HepG2 (cell line): ENCODE data around the gene MPST. TPM values are rescaled to one million over a fixed set of nuclear protein-coding genes. Genes with fewer than 3 reads are reported as not detected.

Experiments used
- ARNT2 ChIP-seq: sonication (generic); formaldehyde crosslinking; IDR thresholded peaks from 2 replicates; pipeline ENCODE4 v1.8.0; 2022; ENCODE audit warnings: mild to moderate bottlenecking, low read depth, missing genetic modification reagents, moderate library complexity
- ATRX ChIP-seq: sonication (generic); formaldehyde crosslinking; IDR thresholded peaks from 2 replicates; pipeline ENCODE4 v1.4.0; 2020; ENCODE audit warnings: missing genetic modification reagents, borderline replicate concordance
- CEBPB ChIP-seq: IDR thresholded peaks from 2 replicates; pipeline ENCODE4 v1.6.1; 2011; ENCODE audit warnings: low read depth, low read length, improper control_type of control experiment, borderline replicate concordance
- GABPA ChIP-seq, 2 experiments: IDR thresholded peaks; 2 replicates each; pipeline ENCODE4 v1.6.1; 2011 to 2016; ENCODE audit warnings: low read depth in 2 of 2, low read length in 1 of 2, missing biosample characterization in 1 of 2, missing genetic modification characterization in 1 of 2
- GFI1 ChIP-seq: sonication (generic); formaldehyde crosslinking; IDR thresholded peaks from 2 replicates; pipeline ENCODE4 v1.5.0; 2020; ENCODE audit warnings: missing genetic modification reagents, mild to moderate bottlenecking, borderline replicate concordance
- HMG20A ChIP-seq: IDR thresholded peaks from 2 replicates; pipeline ENCODE4 v1.6.1; 2016; ENCODE audit warnings: borderline replicate concordance
- MTA1 ChIP-seq: sonication (generic); formaldehyde crosslinking; IDR thresholded peaks from 2 replicates; pipeline ENCODE4 v1.4.0; 2020; ENCODE audit warnings: missing genetic modification reagents, mild to moderate bottlenecking, borderline replicate concordance
- PAWR ChIP-seq: sonication (generic); formaldehyde crosslinking; IDR thresholded peaks from 2 replicates; pipeline ENCODE4 v1.4.0; 2020; ENCODE audit warnings: missing genetic modification reagents, mild to moderate bottlenecking, borderline replicate concordance
- POLR2AphosphoS2 ChIP-seq: IDR thresholded peaks from 2 replicates; pipeline ENCODE4 v1.6.1; 2011; ENCODE audit warnings: low read depth, low read length, improper control_type of control experiment
- RFX3 ChIP-seq: IDR thresholded peaks from 2 replicates; pipeline ENCODE4 v1.6.1; 2016; ENCODE audit warnings: missing biosample characterization, missing genetic modification reagents
- SAFB2 ChIP-seq: sonication (generic); formaldehyde crosslinking; IDR thresholded peaks from 2 replicates; pipeline ENCODE4 v1.5.1; 2020; ENCODE audit warnings: missing genetic modification reagents, low read depth, mild to moderate bottlenecking, borderline replicate concordance
- SP5 ChIP-seq: IDR thresholded peaks from 2 replicates; pipeline ENCODE4 v1.6.1; 2016; ENCODE audit warnings: low read depth, borderline replicate concordance
- STAG1 ChIP-seq: sonication (generic); formaldehyde crosslinking; IDR thresholded peaks from 2 replicates; pipeline ENCODE4 v1.4.0; 2020; ENCODE audit warnings: missing genetic modification reagents
- SYNCRIP ChIP-seq: fragments of 200-400 bp; formaldehyde crosslinking; IDR thresholded peaks from 2 replicates; pipeline ENCODE4 v1.6.1; 2018; ENCODE audit warnings: mild to moderate bottlenecking, low read depth, low read length; ENCODE audit not compliant: insufficient read depth
- ZBTB38 ChIP-seq: sonication (generic); formaldehyde crosslinking; IDR thresholded peaks from 2 replicates; pipeline ENCODE4 v1.5.1; 2020; ENCODE audit warnings: mild to moderate bottlenecking, missing genetic modification reagents
- ZC3H13 ChIP-seq: sonication (generic); formaldehyde crosslinking; IDR thresholded peaks from 2 replicates; pipeline ENCODE4 v1.8.1; 2023; ENCODE audit warnings: mild to moderate bottlenecking, missing genetic modification reagents, moderate library complexity
- ZFP1 ChIP-seq: IDR thresholded peaks from 2 replicates; pipeline ENCODE4 v1.6.1; 2016
- ZFP36L2 ChIP-seq: sonication (generic); formaldehyde crosslinking; IDR thresholded peaks from 2 replicates; pipeline ENCODE4 v1.4.0; 2020; ENCODE audit warnings: missing genetic modification reagents
- ZKSCAN5 ChIP-seq: sonication (generic); formaldehyde crosslinking; IDR thresholded peaks from 2 replicates; pipeline ENCODE4 v1.5.1; 2020; ENCODE audit warnings: mild to moderate bottlenecking, missing genetic modification reagents
- ZKSCAN8 ChIP-seq: IDR thresholded peaks from 2 replicates; pipeline ENCODE4 v1.6.1; 2016; ENCODE audit warnings: borderline replicate concordance, missing genetic modification reagents, missing compliant biosample characterization
- polyA plus RNA-seq, 8 experiments: library from polyadenylated mRNA; depleted of rRNA in 3 of 8; stranded (reverse) in 7 of 8; unstranded in 1 of 8; fragments of >200 nt; fragmentation: Illumina TruSeq in 4 of 8; extraction: Trizol in 4 of 8; gene quantifications; 2 replicates each; pipeline versions ENCODE4 v1.2.1 to v1.2.3, GENCODE V29; 2011 to 2016; ENCODE audit warnings: low read depth in 4 of 8, missing spikeins in 1 of 8, mixed read lengths in 1 of 8; ENCODE audit not compliant: insufficient read depth in 1 of 8
- total RNA-seq, 5 experiments: library from RNA; depleted of rRNA; stranded (reverse); fragments of >200 nt; fragmentation: Illumina TruSeq; extraction: Trizol; gene quantifications; 2 replicates each; pipeline ENCODE4 v1.2.3, GENCODE V29; 2016; ENCODE audit warnings: low read depth in 1 of 5
- TF ChIP-seq, protein P1 (sequence below): sonication (generic); formaldehyde crosslinking; conservative IDR thresholded peaks from 2 replicates; pipeline ENCODE4 v1.8.0; 2022; ENCODE audit warnings: missing genetic modification reagents
- TF ChIP-seq, protein P2 (sequence below): sonication (generic); formaldehyde crosslinking; IDR thresholded peaks from 2 replicates; pipeline ENCODE4 v1.4.0; 2020; ENCODE audit warnings: missing genetic modification reagents, borderline replicate concordance
- TF ChIP-seq, protein P3 (sequence below): sonication (generic); formaldehyde crosslinking; IDR thresholded peaks from 2 replicates; pipeline ENCODE4 v1.5.0; 2020; ENCODE audit warnings: mild to moderate bottlenecking, missing genetic modification reagents, borderline replicate concordance

MPST gene
- total and polyA plus RNA-seq, 2 of the 13 experiments (the other 11 are each of a cell fraction or from before 2014, with no cell fraction given), result 133 to 141 TPM

DNA sequence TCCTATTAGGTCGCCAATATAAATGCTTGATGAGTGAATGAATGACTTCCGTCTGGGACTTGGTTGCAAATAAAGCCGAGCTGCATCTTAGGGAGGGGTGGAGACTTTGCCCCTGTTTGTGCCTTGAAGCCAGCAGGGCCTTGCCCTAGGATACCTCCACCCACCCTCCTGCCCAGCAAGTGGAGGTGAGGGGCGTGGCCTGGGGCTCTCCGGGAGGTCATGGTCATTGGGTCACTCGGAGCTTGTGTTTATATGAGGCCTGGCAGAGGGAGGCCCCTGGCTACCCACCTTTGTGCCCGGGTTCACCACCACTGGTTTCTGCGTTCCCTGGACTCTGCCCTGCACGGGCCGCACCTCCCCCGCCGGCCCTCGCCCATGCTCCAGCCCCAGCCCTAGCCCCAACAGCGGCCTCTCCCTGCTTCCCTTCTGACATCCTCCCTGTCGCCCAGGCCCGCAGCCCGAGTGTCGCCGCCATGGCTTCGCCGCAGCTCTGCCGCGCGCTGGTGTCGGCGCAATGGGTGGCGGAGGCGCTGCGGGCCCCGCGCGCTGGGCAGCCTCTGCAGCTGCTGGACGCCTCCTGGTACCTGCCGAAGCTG, 4.3 kb downstream of the MPST start (continued):
- TF ChIP-seq, protein P1, sequence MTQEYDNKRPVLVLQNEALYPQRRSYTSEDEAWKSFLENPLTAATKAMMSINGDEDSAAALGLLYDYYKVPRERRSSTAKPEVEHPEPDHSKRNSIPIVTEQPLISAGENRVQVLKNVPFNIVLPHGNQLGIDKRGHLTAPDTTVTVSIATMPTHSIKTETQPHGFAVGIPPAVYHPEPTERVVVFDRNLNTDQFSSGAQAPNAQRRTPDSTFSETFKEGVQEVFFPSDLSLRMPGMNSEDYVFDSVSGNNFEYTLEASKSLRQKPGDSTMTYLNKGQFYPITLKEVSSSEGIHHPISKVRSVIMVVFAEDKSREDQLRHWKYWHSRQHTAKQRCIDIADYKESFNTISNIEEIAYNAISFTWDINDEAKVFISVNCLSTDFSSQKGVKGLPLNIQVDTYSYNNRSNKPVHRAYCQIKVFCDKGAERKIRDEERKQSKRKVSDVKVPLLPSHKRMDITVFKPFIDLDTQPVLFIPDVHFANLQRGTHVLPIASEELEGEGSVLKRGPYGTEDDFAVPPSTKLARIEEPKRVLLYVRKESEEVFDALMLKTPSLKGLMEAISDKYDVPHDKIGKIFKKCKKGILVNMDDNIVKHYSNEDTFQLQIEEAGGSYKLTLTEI (CRISPR knock-in tag), result no peak
- TF ChIP-seq HMG20A (CRISPR knock-in tag), result peak; percentile 51; the same call in 1 of the 2 replicates
- peak; percentile 91 for TF ChIP-seq MTA1
- TF ChIP-seq ZKSCAN8 (CRISPR knock-in tag), result peak; percentile 36; the same call in 1 of the 2 replicates
- TF ChIP-seq, protein P2, sequence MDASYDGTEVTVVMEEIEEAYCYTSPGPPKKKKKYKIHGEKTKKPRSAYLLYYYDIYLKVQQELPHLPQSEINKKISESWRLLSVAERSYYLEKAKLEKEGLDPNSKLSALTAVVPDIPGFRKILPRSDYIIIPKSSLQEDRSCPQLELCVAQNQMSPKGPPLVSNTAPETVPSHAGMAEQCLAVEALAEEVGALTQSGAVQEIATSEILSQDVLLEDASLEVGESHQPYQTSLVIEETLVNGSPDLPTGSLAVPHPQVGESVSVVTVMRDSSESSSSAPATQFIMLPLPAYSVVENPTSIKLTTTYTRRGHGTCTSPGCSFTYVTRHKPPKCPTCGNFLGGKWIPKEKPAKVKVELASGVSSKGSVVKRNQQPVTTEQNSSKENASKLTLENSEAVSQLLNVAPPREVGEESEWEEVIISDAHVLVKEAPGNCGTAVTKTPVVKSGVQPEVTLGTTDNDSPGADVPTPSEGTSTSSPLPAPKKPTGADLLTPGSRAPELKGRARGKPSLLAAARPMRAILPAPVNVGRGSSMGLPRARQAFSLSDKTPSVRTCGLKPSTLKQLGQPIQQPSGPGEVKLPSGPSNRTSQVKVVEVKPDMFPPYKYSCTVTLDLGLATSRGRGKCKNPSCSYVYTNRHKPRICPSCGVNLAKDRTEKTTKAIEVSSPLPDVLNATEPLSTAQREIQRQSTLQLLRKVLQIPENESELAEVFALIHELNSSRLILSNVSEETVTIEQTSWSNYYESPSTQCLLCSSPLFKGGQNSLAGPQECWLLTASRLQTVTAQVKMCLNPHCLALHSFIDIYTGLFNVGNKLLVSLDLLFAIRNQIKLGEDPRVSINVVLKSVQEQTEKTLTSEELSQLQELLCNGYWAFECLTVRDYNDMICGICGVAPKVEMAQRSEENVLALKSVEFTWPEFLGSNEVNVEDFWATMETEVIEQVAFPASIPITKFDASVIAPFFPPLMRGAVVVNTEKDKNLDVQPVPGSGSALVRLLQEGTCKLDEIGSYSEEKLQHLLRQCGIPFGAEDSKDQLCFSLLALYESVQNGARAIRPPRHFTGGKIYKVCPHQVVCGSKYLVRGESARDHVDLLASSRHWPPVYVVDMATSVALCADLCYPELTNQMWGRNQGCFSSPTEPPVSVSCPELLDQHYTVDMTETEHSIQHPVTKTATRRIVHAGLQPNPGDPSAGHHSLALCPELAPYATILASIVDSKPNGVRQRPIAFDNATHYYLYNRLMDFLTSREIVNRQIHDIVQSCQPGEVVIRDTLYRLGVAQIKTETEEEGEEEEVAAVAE (CRISPR knock-in tag), result 0 out of 2 replicates have a peak, but pooled peaks have one; percentile 60
- no peak for TF ChIP-seq ZFP1 (CRISPR knock-in tag)
- TF ChIP-seq STAG1, result no peak
- TF ChIP-seq GABPA (IDR thresholded peaks at IDR 0.05; ENCODE audit: low read depth, low read length), result no peak
- peak; percentile 55; the same call in 1 of the 2 replicates for TF ChIP-seq GABPA (CRISPR knock-in tag; IDR thresholded peaks at IDR 0.05; ENCODE audit: low read depth)
- TF ChIP-seq ZBTB38 (CRISPR knock-in tag), result peak; percentile 99
- TF ChIP-seq GFI1 (CRISPR knock-in tag), result peak; percentile 71; the same call in 1 of the 2 replicates
- no peak for TF ChIP-seq POLR2AphosphoS2
- TF ChIP-seq SYNCRIP, result no peak
- no peak for TF ChIP-seq SAFB2 (CRISPR knock-in tag)
- TF ChIP-seq ZC3H13, result 0 out of 2 replicates have a peak, but pooled peaks have one; percentile 67
- no peak for TF ChIP-seq CEBPB
- TF ChIP-seq ARNT2, result no peak
- TF ChIP-seq, protein P3, sequence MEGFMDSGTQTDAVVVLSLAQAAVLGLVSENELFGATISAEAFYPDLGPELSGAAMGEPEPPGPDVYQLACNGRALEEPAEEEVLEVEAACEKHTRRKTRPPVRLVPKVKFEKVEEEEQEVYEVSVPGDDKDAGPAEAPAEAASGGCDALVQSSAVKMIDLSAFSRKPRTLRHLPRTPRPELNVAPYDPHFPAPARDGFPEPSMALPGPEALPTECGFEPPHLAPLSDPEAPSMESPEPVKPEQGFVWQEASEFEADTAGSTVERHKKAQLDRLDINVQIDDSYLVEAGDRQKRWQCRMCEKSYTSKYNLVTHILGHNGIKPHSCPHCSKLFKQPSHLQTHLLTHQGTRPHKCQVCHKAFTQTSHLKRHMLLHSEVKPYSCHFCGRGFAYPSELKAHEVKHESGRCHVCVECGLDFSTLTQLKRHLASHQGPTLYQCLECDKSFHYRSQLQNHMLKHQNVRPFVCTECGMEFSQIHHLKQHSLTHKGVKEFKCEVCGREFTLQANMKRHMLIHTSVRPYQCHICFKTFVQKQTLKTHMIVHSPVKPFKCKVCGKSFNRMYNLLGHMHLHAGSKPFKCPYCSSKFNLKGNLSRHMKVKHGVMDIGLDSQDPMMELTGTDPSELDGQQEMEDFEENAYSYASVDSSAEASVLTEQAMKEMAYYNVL, result no peak
- TF ChIP-seq SP5 (CRISPR knock-in tag), result peak; percentile 90
- no peak for TF ChIP-seq ZFP36L2 (CRISPR knock-in tag)
- no peak for TF ChIP-seq PAWR (CRISPR knock-in tag)
- TF ChIP-seq ATRX (CRISPR knock-in tag), result no peak
- 0 out of 2 replicates have a peak, but pooled peaks have one; percentile 39 for TF ChIP-seq ZKSCAN5 (CRISPR knock-in tag)
- no peak for TF ChIP-seq RFX3 (CRISPR knock-in tag)
